Mesodermal cell (in vitro differentiated cells): Measurements from ENCODE around the gene SAYSD1.

ENCODE experiments used
- H3K27ac ChIP-seq: 2 replicates; pipeline ENCODE4 v1.7.0; 2013; ENCODE audit warnings: mild to moderate bottlenecking, low read depth, low read length, moderate library complexity; ENCODE audit not compliant: severe bottlenecking
- H3K36me3 ChIP-seq: 2 replicates; pipeline ENCODE4 v1.7.1; 2013; ENCODE audit warnings: mild to moderate bottlenecking, low read length, moderate library complexity; ENCODE audit not compliant: control insufficient read depth, insufficient read depth
- H3K4me1 ChIP-seq: one replicate; pipeline ENCODE4 v1.7.1; 2013; ENCODE audit warnings: mild to moderate bottlenecking, low read length; ENCODE audit not compliant: insufficient read depth, control insufficient read depth, poor library complexity, severe bottlenecking
- H3K4me3 ChIP-seq: 2 replicates; pipeline ENCODE4 v1.7.0; 2013; ENCODE audit warnings: low read length, control low read depth, mild to moderate bottlenecking; ENCODE audit not compliant: insufficient read depth, poor library complexity, severe bottlenecking; ENCODE audit errors: extremely low read depth
- H3K9me3 ChIP-seq: 2 replicates; pipeline ENCODE4 v1.7.1; 2013; ENCODE audit warnings: mild to moderate bottlenecking, low read length, moderate library complexity; ENCODE audit not compliant: control insufficient read depth
- WGBS, 2 experiments: methylation state at CpG; one replicate each; pipeline ENCODE4 v1.1.5; 2013; ENCODE audit warnings: missing lambda C conversion rate in 2 of 2; ENCODE audit not compliant: insufficient coverage in 2 of 2; 5-methylcytosine and 5-hydroxymethylcytosine counted together

Gene SAYSD1

DNA sequence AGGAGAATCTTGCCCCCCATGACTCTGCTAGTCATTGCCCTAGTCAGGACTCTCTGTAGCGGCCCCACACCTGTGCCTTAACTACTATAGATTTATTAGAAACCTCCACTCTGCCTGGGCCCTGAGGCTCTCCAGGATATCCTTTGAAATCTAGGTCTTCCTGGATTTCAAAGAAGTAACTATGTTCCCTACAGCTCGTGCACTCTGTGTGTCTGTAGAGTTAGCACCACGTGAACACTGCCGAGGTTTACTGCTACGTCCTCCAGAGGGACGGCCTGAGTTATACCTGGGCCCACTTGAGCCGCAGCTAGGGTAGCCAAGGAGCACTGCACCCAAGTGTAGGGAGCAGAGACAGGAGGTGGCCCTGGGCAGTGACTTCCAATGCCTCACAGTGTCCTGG lies 46.6 kb downstream of the SAYSD1 start:
- H3K27ac ChIP-seq = no peak overlapping the region
- WGBS, 2 experiments = 75 to 81% methylated on average over 6 to 7 of the region's 7 CpGs
- no peak overlapping the region for H3K4me3 ChIP-seq
- H3K9me3 ChIP-seq = no peaks in the 10 kb centered on the region
- peaks cover 4% of the 10 kb centered on the region for H3K4me1 ChIP-seq
- H3K36me3 ChIP-seq = no peaks in the 10 kb centered on the region

DNA sequence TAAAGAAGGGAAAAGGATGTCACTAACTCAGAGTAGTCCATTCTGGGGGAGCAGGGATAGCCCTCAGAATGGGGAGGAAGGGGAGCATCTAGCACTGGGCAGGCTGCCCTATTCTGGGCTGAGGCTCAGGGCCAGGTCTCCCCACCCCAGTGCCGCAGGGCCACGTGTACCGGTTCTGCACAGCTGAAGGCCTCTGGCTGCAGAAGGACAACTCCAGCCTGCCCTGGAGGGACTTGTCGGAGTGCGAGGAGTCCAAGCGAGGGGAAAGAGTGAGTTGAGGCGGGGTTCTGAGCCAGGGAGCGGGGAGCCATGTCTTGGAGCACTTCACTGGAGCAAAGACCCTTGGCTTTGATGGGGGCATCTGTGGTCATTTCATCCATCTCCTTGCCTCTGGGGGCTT lies 49.4 kb downstream of the SAYSD1 start:
- H3K27ac ChIP-seq = no peak overlapping the region
- peaks cover 11% of the 10 kb centered on the region for H3K4me1 ChIP-seq
- H3K36me3 ChIP-seq = no peaks in the 10 kb centered on the region
- H3K9me3 ChIP-seq = no peaks in the 10 kb centered on the region
- no peak overlapping the region for H3K4me3 ChIP-seq
- WGBS, 2 experiments = 94 to 96% methylated on average over 8 of the region's 8 CpGs

DNA sequence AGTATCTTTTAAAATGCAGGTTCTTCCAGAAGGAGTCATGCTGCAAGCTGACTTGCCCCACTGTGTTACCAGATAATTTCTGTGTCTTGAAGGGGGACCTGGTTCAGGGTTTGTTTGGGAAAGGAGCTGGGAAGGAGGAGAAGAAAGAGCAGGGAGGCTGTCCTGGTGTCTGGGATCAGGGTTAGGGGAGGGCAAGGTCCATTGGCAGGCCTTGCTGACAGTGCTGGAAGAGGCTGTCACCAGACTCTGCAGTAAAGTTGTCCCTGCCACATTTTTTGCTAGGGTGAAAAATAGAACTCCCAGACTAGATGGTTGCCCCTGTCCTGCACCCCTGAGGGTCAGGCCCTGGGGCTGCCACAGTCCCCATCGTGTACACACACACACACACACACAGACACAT lies 51.5 kb downstream of the SAYSD1 start:
- Histone ChIP-seq H3K27ac (no peak overlapping the region), H3K9me3 (no peaks in the 10 kb centered on the region), H3K4me3 (no peak overlapping the region), H3K36me3 (no peaks in the 10 kb centered on the region), H3K4me1 (peaks cover 11% of the 10 kb centered on the region)
- WGBS, 2 experiments = 71 to 89% methylated on average over 1 of the region's 1 CpG

DNA sequence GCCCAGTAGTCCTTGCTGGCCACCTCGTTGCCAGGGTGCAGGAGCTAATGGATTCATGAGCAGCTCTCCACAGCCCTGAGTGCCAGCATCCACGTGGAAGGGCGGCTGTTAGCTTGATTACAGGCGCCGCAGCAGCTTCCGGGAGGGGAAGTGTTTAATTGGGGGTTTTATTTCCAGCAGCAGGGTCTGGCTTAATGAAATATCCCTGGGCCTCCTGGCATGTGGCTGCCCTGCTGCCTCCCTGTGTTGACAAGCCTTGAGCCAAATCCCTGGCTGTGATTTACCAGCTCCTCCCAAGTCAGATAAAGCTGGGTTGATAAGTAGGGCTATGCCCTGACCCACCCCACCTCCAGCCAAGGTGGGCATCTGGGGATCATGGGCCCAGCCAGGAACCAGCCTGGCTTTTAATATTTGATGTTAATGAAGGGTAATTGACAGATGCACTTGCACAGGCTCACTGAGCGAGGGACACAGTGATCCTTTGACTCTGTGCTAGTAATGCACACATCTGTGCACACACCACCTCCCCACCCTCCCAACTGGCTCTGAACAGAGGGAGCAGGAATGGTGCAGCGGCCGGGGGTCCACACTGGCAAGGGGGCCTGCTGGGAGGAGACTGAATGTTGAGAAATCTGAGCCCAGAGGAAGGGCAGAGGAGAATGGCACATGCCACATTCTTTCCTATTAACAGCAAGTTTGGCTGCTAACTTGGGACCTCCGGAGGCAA lies 52.8 kb downstream of the SAYSD1 start:
- Histone ChIP-seq H3K9me3 (no peaks in the 10 kb centered on the region), H3K27ac (no peak overlapping the region), H3K4me1 (peaks cover 11% of the 10 kb centered on the region), H3K36me3 (no peaks in the 10 kb centered on the region), H3K4me3 (no peak overlapping the region)
- WGBS, 2 experiments = 80 to 91% methylated on average over 2 to 7 of the region's 10 CpGs

DNA sequence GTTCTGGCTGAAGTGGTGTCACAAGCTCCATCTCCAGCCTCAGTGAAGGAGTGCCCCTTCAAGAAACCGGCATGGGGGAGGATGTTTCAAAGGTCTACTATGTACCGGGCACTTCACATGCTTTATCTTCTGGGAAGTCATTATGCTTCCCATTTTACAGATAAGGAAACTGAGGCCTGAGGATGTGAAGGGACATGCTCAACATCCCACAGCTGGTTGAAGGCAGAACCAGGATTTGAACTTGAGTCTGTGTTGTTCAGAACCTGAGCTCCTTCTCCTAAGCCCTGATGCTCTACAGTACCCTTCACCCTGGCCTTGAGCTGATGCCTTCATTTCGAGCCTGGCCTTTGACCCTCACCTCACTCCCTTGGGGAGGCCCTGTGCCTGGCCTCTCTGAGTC lies 53.4 kb downstream of the SAYSD1 start:
- Histone ChIP-seq H3K36me3 (no peaks in the 10 kb centered on the region), H3K4me3 (no peak overlapping the region), H3K4me1 (peaks cover 11% of the 10 kb centered on the region), H3K9me3 (no peaks in the 10 kb centered on the region), H3K27ac (no peak overlapping the region)
- WGBS, 2 experiments = 89 to 100% methylated on average over 1 to 3 of the region's 3 CpGs

DNA sequence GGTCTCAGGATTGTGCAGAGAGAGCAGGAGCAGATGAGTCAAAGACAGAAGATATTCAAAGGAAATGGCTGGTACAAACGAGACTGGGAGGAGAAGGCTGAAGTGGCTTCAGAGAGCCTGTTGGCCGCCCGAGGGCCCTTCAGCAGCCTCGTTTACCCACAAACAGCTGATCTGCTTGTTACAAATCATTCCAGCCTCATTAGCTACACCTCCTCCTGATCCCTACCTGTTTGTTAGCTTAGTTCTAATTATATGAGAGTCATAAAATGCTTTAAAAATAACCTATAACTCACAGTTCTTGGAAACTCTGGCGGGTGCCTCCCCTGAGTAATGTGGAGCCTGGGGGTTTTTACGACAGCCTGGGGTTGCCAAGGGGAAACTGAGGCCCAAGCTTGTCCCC lies 53.8 kb downstream of the SAYSD1 start:
- no peaks in the 10 kb centered on the region for H3K9me3 ChIP-seq
- peaks cover 11% of the 10 kb centered on the region for H3K4me1 ChIP-seq
- no peak overlapping the region for H3K4me3 ChIP-seq
- no peak overlapping the region for H3K27ac ChIP-seq
- 93 to 100% methylated on average over 2 to 4 of the region's 6 CpGs for WGBS, 2 experiments
- H3K36me3 ChIP-seq = no peaks in the 10 kb centered on the region

DNA sequence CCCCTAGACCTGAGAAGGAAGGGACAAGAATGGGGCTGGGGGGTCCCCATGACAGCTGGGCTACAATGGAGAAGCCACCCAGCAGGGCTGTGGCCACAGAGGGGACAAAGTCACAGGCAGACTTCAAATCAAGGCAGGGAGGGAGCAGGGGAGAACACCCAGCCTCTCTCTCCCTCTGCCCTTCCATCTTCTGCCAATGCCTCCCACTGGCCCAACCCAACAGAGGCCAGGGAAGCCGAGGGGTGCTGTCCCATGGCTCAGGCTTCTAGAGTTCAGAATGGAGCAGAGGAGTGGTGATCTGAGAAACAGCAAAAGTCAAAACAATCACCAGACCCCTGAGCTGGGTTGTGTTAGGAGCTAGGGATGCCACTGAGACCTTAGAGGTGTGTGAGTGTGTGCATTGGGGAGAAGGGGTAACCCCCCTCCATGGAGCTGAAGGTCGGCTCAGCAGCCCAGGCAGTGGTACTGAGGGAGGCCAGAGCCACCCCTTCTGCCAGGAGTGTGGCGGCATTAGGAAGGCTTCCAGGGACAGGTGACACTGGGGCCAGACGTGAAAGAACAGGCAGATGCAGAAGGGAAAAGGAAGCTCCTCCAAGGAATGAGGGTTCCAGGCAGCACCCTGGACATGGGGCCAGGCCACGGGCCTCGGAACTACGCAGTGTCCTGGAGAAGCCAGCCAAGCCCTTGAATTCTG lies 54.4 kb downstream of the SAYSD1 start:
- no peak overlapping the region for H3K4me3 ChIP-seq
- no peak overlapping the region for H3K27ac ChIP-seq
- H3K9me3 ChIP-seq = no peaks in the 10 kb centered on the region
- 84 to 90% methylated on average over 6 of the region's 7 CpGs for WGBS, 2 experiments
- H3K4me1 ChIP-seq = peaks cover 11% of the 10 kb centered on the region
- H3K36me3 ChIP-seq = no peaks in the 10 kb centered on the region

DNA sequence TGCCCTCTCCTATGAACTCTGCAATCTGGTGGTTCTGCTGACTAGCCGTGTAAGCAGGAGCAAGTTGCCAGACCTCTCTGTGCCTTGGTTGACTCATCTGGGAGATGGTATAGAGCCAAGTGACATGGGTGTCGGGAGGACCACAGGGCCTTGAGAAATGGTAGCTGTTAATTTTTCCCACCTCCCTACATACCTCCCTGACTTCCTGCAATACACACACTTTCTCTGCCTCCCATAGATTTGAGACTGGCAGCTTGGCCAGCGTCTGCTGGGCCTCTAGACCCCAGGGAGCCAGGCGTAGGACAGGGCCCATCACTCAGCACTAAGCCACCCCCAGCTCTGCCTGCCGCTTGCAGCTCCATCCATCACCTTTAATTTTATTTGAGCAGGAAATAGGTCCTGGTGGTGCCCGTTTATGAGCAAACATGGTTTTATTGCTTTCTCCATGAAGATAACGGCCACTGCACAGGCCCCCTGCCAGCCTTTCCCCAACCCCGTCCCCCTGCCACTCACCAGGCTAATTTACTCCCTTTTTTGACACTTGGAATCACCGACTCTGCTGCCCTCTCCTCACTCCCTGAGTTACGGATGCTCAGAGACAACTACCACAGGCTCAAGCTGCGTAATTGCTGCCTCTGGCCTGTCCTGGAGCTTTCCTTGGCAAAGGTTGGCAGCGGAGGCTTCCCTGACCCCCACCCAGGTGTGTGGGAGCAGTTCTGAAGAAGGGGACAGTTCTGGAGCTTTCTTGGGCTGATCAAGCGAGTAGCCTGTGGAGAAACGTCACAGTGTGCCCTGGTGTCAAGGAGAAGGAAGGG lies 55.3 kb downstream of the SAYSD1 start:
- H3K9me3 ChIP-seq = no peaks in the 10 kb centered on the region
- H3K4me1 ChIP-seq = peaks cover 11% of the 10 kb centered on the region
- H3K36me3 ChIP-seq = no peaks in the 10 kb centered on the region
- no peak overlapping the region for H3K4me3 ChIP-seq
- WGBS, 2 experiments = 75 to 76% methylated on average over 10 to 14 of the region's 14 CpGs
- no peak overlapping the region for H3K27ac ChIP-seq

DNA sequence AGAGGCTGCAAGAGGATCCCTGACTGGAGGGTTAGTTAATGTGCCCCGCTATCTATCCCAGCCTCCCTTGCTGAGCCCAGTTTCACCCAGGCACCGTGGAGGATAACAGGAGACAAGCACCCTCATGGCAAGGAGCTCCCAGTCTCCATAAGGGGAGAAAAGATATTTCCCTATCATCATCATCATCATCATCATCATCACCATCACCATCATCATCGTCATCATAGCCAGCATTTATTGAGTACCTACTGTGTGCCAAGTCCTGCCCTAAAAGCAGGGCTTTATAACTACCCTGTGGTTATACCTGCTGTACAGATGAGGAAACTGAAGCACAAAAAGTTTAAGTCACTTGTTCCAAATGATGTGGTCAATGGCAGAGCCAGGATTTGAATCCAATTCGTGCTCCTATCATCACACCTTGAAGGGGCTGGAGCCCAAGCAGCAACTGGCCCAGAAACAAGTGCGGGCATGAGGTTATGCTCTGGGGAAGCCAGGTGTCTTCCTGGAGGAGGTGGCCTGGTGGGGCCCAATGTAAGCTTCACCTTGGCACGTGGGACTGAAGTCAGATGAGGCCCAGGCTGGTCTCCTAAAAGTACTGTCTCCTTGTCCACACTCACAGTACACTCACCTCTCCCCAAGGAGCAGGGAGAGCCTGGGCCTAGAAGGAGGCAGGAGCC lies 56.4 kb downstream of the SAYSD1 start:
- 91 to 100% methylated on average over 2 to 5 of the region's 6 CpGs for WGBS, 2 experiments

More for the DNA sequence above, 56.4 kb downstream of the SAYSD1 start:
- Histone ChIP-seq H3K4me1 (peaks cover 12% of the 10 kb centered on the region), H3K9me3 (no peaks in the 10 kb centered on the region), H3K4me3 (no peak overlapping the region), H3K27ac (no peak overlapping the region), H3K36me3 (no peaks in the 10 kb centered on the region)
